WTC11 (cell line): Measurements from ENCODE around the gene ATP6V0E1. TPM values are rescaled to one million over a fixed set of nuclear protein-coding genes. Genes with fewer than 3 reads are reported as not detected.
A peak's percentile ranks its signal among the peaks of the same experiment; 100 is the strongest.

Experiments
- ATAC-seq: fragments of 200-7000 bp; cut with Tn5 transposase; 2 replicates; pipeline ENCODE4 v1.10.0; 2021; ENCODE audit warnings: mild to moderate bottlenecking, moderate library complexity
- CTCF ChIA-PET: fragments of 300-600 bp; sonication (Branson Sonifier 250); formaldehyde crosslinking; loops from one replicate; lab custom pipeline; 2021; ENCODE audit warnings: antibody characterized with exemption; lab: Charles Lee
- POLR2A ChIA-PET: fragments of 350-600 bp; sonication (Branson Sonifier 250); formaldehyde crosslinking; loops from one replicate; lab custom pipeline; 2021; ENCODE audit warnings: antibody characterized with exemption; lab: Charles Lee
- DNase-seq: peaks from one replicate; pipeline ENCODE4 v3.0.0; 2021; ENCODE audit warnings: low spot score
- H3K27ac Mint-ChIP-seq: 2 replicates; pipeline ENCODE4 v1.8.0; 2021; ENCODE audit warnings: mixed read lengths
- H3K27me3 Mint-ChIP-seq: 2 replicates; pipeline ENCODE4 v1.8.0; 2021; ENCODE audit warnings: low read depth, mild to moderate bottlenecking, moderate library complexity, mixed read lengths
- H3K36me3 Mint-ChIP-seq: 2 replicates; pipeline ENCODE4 v1.8.0; 2021; ENCODE audit warnings: mixed read lengths
- H3K4me1 Mint-ChIP-seq: 2 replicates; pipeline ENCODE4 v1.8.0; 2022; ENCODE audit warnings: mixed read lengths
- H3K4me3 Mint-ChIP-seq: 2 replicates; pipeline ENCODE4 v1.8.0; 2021; ENCODE audit warnings: mild to moderate bottlenecking, moderate library complexity, mixed read lengths
- H3K9me3 Mint-ChIP-seq: 2 replicates; pipeline ENCODE4 v1.8.0; 2021; ENCODE audit warnings: mixed read lengths
- ARID4B ChIP-seq: sonication (generic); formaldehyde crosslinking; IDR thresholded peaks from 2 replicates; pipeline ENCODE4 v1.8.0; 2023; ENCODE audit warnings: missing genetic modification reagents, mild to moderate bottlenecking, borderline replicate concordance
- ATF2 ChIP-seq: sonication (generic); formaldehyde crosslinking; IDR thresholded peaks from 2 replicates; pipeline ENCODE4 v1.8.1; 2022; ENCODE audit warnings: low read depth, missing genetic modification reagents, borderline replicate concordance
- CDX4 ChIP-seq: fragments of 250-450 bp; sonication (Bioruptor Pico); IDR thresholded peaks from 2 replicates; pipeline ENCODE4 v1.9.0; 2021; ENCODE audit warnings: moderate library complexity, mild to moderate bottlenecking, inconsistent platforms, borderline replicate concordance
- CTCF ChIP-seq: fragments of 200-600 bp; IDR thresholded peaks from 2 replicates; pipeline ENCODE4 v1.8.0; 2022; ENCODE audit warnings: antibody characterized with exemption
- ELF4 ChIP-seq: sonication (generic); formaldehyde crosslinking; IDR thresholded peaks from 2 replicates; pipeline ENCODE4 v1.8.1; 2022; ENCODE audit warnings: low read depth, mild to moderate bottlenecking, moderate library complexity, missing genetic modification reagents
- EMX1 ChIP-seq: fragments of 250-450 bp; sonication (Bioruptor Pico); IDR thresholded peaks from 2 replicates; pipeline ENCODE4 v1.8.0; 2021; ENCODE audit warnings: mild to moderate bottlenecking
- FOXP1 ChIP-seq: sonication (generic); formaldehyde crosslinking; IDR thresholded peaks from 2 replicates; pipeline ENCODE4 v1.8.0; 2022; ENCODE audit warnings: missing genetic modification reagents, mild to moderate bottlenecking, moderate library complexity, borderline replicate concordance
- GABPB1 ChIP-seq: sonication (generic); formaldehyde crosslinking; IDR thresholded peaks from 2 replicates; pipeline ENCODE4 v1.8.1; 2023; ENCODE audit warnings: mild to moderate bottlenecking, missing genetic modification reagents
- HMGXB4 ChIP-seq: sonication (generic); formaldehyde crosslinking; IDR thresholded peaks from 2 replicates; pipeline ENCODE4 v1.8.1; 2023; ENCODE audit warnings: mild to moderate bottlenecking, moderate library complexity, missing genetic modification reagents
- MYBL2 ChIP-seq: sonication (generic); formaldehyde crosslinking; IDR thresholded peaks from 2 replicates; pipeline ENCODE4 v1.8.1; 2023; ENCODE audit warnings: mild to moderate bottlenecking, moderate library complexity, missing genetic modification reagents
- NR1H2 ChIP-seq: sonication (generic); formaldehyde crosslinking; IDR thresholded peaks from 2 replicates; pipeline ENCODE4 v1.9.0; 2021; ENCODE audit warnings: mild to moderate bottlenecking, moderate library complexity, missing genetic modification reagents
- TEAD4 ChIP-seq: sonication (generic); formaldehyde crosslinking; IDR thresholded peaks from 2 replicates; pipeline ENCODE4 v1.8.0; 2022; ENCODE audit warnings: mild to moderate bottlenecking, missing genetic modification reagents
- USF2 ChIP-seq: sonication (generic); formaldehyde crosslinking; IDR thresholded peaks from 2 replicates; pipeline ENCODE4 v1.8.1; 2023; ENCODE audit warnings: mild to moderate bottlenecking, missing genetic modification reagents, moderate library complexity
- ZBTB21 ChIP-seq: sonication (generic); formaldehyde crosslinking; IDR thresholded peaks from 2 replicates; pipeline ENCODE4 v1.8.1; 2023; ENCODE audit warnings: mild to moderate bottlenecking, missing genetic modification reagents, borderline replicate concordance
- ZNF263 ChIP-seq: sonication (generic); formaldehyde crosslinking; IDR thresholded peaks from 2 replicates; pipeline ENCODE4 v1.8.1; 2022; ENCODE audit warnings: low read depth, mild to moderate bottlenecking, moderate library complexity, missing genetic modification reagents
- ZNF416 ChIP-seq: fragments of 250-450 bp; sonication (Bioruptor Pico); IDR thresholded peaks from 2 replicates; pipeline ENCODE4 v1.9.0; 2021; ENCODE audit warnings: mild to moderate bottlenecking, inconsistent platforms
- total RNA-seq: library from RNA; stranded (reverse); gene quantifications from 3 replicates; pipeline ENCODE4 v1.2.3, GENCODE V29; 2021
- TF ChIP-seq, protein P1 (sequence below): fragments of 250-450 bp; sonication (Bioruptor Pico); IDR thresholded peaks from 2 replicates; pipeline ENCODE4 v1.9.0; 2021; ENCODE audit warnings: mild to moderate bottlenecking
- TF ChIP-seq, protein P2 (sequence below): fragments of 250-450 bp; sonication (Bioruptor Pico); conservative IDR thresholded peaks from 2 replicates; pipeline ENCODE4 v1.9.0; 2021; ENCODE audit warnings: mild to moderate bottlenecking

ATP6V0E1 gene
- total RNA-seq, 1 experiment from 2014 or later, result 80.9 TPM

GRCh38 chr5:173057062-173057924, 73.7 kb downstream of the ATP6V0E1 start (continued):
- TF ChIP-seq, protein P1, sequence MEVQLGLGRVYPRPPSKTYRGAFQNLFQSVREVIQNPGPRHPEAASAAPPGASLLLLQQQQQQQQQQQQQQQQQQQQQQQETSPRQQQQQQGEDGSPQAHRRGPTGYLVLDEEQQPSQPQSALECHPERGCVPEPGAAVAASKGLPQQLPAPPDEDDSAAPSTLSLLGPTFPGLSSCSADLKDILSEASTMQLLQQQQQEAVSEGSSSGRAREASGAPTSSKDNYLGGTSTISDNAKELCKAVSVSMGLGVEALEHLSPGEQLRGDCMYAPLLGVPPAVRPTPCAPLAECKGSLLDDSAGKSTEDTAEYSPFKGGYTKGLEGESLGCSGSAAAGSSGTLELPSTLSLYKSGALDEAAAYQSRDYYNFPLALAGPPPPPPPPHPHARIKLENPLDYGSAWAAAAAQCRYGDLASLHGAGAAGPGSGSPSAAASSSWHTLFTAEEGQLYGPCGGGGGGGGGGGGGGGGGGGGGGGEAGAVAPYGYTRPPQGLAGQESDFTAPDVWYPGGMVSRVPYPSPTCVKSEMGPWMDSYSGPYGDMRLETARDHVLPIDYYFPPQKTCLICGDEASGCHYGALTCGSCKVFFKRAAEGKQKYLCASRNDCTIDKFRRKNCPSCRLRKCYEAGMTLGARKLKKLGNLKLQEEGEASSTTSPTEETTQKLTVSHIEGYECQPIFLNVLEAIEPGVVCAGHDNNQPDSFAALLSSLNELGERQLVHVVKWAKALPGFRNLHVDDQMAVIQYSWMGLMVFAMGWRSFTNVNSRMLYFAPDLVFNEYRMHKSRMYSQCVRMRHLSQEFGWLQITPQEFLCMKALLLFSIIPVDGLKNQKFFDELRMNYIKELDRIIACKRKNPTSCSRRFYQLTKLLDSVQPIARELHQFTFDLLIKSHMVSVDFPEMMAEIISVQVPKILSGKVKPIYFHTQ, result no peak
- TF ChIP-seq CTCF (no peak), FOXP1 (CRISPR knock-in tag) (no peak), HMGXB4 (CRISPR knock-in tag) (no peak), ZNF263 (CRISPR knock-in tag) (no peak), ARID4B (CRISPR knock-in tag) (no peak; the same call in 1 of the 2 replicates), USF2 (CRISPR knock-in tag) (peak; percentile 68)
- TF ChIP-seq, all 79 proteins: peak for 6

GRCh38 chr5:173062141-173062540, 78.6 kb downstream of the ATP6V0E1 start:
- CTCF ChIA-PET, result no interaction called here
- no peaks in the 10 kb centered on the region for H3K27me3 Mint-ChIP-seq
- H3K36me3 Mint-ChIP-seq, result no peaks in the 10 kb centered on the region
- H3K9me3 Mint-ChIP-seq, result 0 out of 2 replicates have a peak, but pooled peaks cover 4% of the 10 kb centered on the region
- no peaks in the 10 kb centered on the region for H3K4me1 Mint-ChIP-seq
- no peak overlapping the region for H3K27ac Mint-ChIP-seq
- H3K4me3 Mint-ChIP-seq, result no peak overlapping the region
- POLR2A ChIA-PET, result no interaction called here
- ATAC-seq, result no peak
- no peak for DNase-seq
- TF ChIP-seq TEAD4 (CRISPR knock-in tag) (no peak), EMX1 (CRISPR knock-in tag) (no peak), ATF2 (no peak), GABPB1 (CRISPR knock-in tag) (no peak), CDX4 (CRISPR knock-in tag) (no peak), MYBL2 (CRISPR knock-in tag) (no peak), ZNF416 (no peak), ZBTB21 (CRISPR knock-in tag) (no peak), ELF4 (no peak), NR1H2 (no peak)
- TF ChIP-seq, protein P2, sequence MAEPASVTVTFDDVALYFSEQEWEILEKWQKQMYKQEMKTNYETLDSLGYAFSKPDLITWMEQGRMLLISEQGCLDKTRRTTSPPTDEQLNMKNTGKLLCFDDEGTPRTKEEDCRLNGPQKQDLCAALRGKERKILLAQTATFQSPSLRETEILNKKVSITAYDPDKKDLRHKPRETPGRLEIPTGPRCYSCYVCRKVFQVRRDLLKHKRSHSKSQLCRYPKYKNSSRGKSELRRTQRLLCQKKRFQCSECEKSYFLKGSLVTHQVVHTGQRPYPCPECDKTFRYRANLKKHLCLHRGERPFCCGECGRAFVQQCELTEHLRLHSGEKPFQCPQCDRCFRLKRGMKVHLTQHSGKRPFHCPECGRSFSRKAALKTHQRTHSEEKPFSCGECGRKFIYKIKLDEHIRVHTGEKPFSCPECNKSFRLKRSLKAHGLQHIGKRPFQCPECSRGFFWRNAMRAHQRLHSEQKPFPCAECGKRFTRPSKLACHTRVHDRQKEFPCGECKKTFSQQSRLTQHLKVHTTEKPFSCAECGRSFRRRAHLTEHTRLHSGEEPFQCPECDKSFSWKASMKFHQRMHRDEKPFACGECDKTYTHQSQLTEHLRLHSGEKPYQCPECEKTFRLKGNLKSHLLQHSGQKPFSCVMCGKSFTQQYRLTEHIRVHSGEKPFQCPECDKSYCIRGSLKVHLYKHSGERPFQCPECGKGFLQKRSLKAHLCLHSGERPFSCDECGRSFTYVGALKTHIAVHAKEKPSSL (CRISPR knock-in tag), result no peak
